ENCODE data around the gene VPS11. TPM values are rescaled to one million over a fixed set of nuclear protein-coding genes. Genes with fewer than 3 reads are reported as not detected.

Gene VPS11
- total RNA-seq, 1 donor = 55.2 TPM

GRCh38 chr11:119118227-119118626, 50.6 kb downstream of the VPS11 start:
- DNase-seq (ENCODE audit: low read depth in 2 of 3, low spot score in 2 of 3) = no peak

DNA sequence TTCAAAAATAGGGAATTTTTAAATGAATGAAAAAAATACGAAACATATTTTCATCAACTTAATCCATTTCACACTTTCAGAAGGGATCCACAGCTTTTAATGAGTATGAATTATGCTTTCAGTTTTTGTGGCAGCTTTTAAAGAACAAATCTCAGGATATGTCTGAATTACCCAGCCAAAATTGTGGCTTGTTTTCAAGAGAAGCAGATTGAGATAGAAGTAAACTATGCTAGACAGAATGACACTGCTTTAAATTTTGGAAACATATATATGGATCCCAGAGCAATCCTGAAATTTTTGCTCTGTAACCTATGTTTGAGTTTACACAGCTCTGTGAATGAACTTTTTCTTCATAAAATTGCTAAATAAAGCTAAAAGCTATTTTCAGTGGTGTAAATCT, 51.3 kb downstream of the VPS11 start:
- DNase-seq (ENCODE audit: low read depth in 2 of 3, low spot score in 2 of 3) = no peak

- no peak for DNase-seq (ENCODE audit: low read depth in 2 of 3, low spot score in 2 of 3)
Measured at GRCh38 chr11:119120639-119121007, 53.0 kb downstream of the VPS11 start.

GRCh38 chr11:119121008-119121810, 53.6 kb downstream of the VPS11 start, which contains the start of gene HINFP:
Gene HINFP (plus strand): TSS chr11:119121580. CDS start chr11:119126945, 5,365 bp downstream.
- DNase-seq (ENCODE audit: low read depth in 2 of 3, low spot score in 2 of 3) = peak; percentile 94 to 100 (median 99)

DNA sequence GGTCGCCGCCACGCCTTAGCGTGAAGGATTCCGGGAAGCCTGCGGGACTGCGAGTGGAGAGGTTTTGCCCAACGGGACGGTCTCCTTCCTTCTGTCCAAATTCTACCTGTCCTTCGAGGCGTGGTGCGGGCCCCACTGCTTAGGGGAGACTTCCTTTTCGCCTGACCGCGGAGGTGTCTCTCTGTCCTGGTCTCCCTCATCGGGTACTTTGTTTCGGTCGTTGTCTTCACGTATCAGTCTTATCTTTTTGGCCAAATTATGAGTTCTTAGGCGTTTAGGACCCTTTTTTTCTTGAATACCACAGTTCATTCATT, 54.1 kb downstream of the VPS11 start:
- DNase-seq (ENCODE audit: low read depth in 2 of 3, low spot score in 2 of 3) = no peak

GRCh38 chr11:119125821-119126220, 58.2 kb downstream of the VPS11 start:
- no peak for DNase-seq (ENCODE audit: low read depth in 2 of 3, low spot score in 2 of 3)

GRCh38 chr11:119126675-119127268, 59.2 kb downstream of the VPS11 start:
- DNase-seq (ENCODE audit: low read depth in 2 of 3, low spot score in 2 of 3) = no peak

DNA sequence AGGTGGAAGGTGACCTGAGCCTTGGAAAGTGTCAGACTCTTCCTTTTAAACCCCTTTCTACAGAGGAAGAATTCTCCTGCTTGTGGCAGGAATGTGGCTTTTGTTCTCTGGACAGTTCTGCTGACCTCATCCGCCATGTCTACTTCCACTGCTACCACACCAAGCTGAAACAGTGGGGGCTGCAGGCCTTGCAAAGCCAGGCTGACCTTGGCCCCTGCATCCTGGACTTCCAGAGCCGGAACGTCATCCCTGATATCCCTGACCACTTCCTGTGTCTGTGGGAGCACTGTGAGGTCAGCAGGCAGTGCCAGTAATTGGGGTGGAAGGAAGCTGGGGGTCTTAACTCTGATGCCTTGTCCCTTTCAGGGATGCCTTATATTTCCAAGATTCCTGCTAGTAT, 63.0 kb downstream of the VPS11 start:
- no peak for DNase-seq (ENCODE audit: low read depth in 2 of 3, low spot score in 2 of 3)

Other genes starting within 250 kb of the VPS11 start
- 0.54 TPM for gene CXCR5, start 183.9 kb upstream of the VPS11 start, total RNA-seq
- gene BCL9L, start 141.9 kb upstream of the VPS11 start, total RNA-seq = 17.5 TPM
- not detected for gene UPK2, start 111.5 kb upstream of the VPS11 start, total RNA-seq
- gene FOXR1, start 96.1 kb upstream of the VPS11 start, total RNA-seq = not detected
- 34.2 TPM for gene CENATAC, start 69.7 kb upstream of the VPS11 start, total RNA-seq
- gene RPS25, start 49.5 kb upstream of the VPS11 start, total RNA-seq = 1,067 TPM
- gene TRAPPC4, start 49.1 kb upstream of the VPS11 start, total RNA-seq = 70.6 TPM
- 23.7 TPM for gene SLC37A4, start 36.9 kb upstream of the VPS11 start, total RNA-seq
- gene HYOU1, start 10.6 kb upstream of the VPS11 start, total RNA-seq = 68.4 TPM
- gene HMBS, start 17.1 kb downstream of the VPS11 start, total RNA-seq = 9.2 TPM
- 27.2 TPM for gene DPAGT1, start 34.0 kb downstream of the VPS11 start, total RNA-seq
- gene C2CD2L, start 39.5 kb downstream of the VPS11 start, total RNA-seq = 7.8 TPM
- gene HINFP, start 53.8 kb downstream of the VPS11 start, total RNA-seq = 27.5 TPM
- under 0.01 TPM for gene ABCG4, start 81.2 kb downstream of the VPS11 start, total RNA-seq
- gene NLRX1, start 100.9 kb downstream of the VPS11 start, total RNA-seq = 44.4 TPM
- gene NHERF4, start 117.7 kb downstream of the VPS11 start, total RNA-seq = 0.81 TPM
- gene CBL, start 138.5 kb downstream of the VPS11 start, total RNA-seq = 7.8 TPM
- gene MCAM, start 249.3 kb downstream of the VPS11 start, total RNA-seq = 1.3 TPM